Activated CD4-positive, alpha-beta T cell treated with anti-CD3 and anti-CD28 coated beads, Interleukin-2, amount 50 U/mL, for 24 hours (primary cell): ENCODE measurements around the gene KIF6.

Source experiments
- DNase-seq, 2 donors: peaks; one replicate each; pipeline ENCODE4 v3.0.0-alpha.2; 2020; ENCODE audit warnings: low read depth in 1 of 2, low spot score in 1 of 2

The KIF6 gene

GRCh38 chr6:39321761-39322160 lies 403.4 kb downstream of the KIF6 start:
- no peak for DNase-seq

GRCh38 chr6:39320363-39320984 lies 404.7 kb downstream of the KIF6 start:
- no peak for DNase-seq

GRCh38 chr6:39319621-39320362 lies 405.4 kb downstream of the KIF6 start:
- DNase-seq, result no peak

GRCh38 chr6:39317256-39317655 lies 408.0 kb downstream of the KIF6 start:
- no peak for DNase-seq

- no peak for DNase-seq
Observed at GRCh38 chr6:39314273-39314795, 410.9 kb downstream of the KIF6 start, which contains the start of gene KCNK17. Gene KCNK17, minus strand, starts transcription at chr6:39314419. Its CDS starts 99 bp downstream, at chr6:39314320.

DNA sequence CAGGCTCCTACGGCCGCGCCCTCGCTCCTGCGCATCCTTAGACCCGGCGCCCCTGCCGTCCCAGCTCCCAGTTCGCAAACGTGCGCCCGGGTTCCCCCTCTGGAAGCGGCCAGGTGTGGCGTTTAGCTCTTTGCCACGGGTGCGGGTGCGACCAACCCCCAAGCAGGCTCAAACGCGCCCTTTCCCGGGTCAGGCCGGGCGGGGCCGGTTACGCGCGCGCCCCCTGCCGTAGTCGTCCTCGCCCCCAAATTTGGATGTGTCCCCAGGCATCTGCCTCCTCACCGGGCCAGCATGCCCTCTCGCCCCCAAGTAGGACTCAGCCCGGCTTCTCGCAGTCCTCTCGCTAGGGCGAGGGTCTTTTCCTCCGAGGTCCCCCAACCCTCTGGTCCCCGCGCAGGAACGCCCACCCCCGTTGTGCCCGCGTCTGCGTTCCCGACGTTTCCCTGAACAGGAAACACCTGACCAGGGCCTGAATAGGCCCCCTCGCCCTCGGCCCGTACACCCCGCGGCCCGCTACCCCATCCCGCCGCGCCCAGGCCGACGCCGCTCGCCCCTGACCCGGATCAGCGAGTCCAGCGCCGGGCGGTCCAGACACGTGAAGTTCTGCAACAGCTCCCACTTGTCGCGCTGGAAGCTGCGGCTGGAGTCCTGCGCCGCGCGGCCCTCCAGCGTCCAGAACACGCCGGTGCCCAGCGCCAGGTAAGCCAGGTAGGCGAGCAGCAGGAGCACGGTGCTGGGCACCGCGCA lies 411.5 kb downstream of the KIF6 start:
- no peak for DNase-seq

DNA sequence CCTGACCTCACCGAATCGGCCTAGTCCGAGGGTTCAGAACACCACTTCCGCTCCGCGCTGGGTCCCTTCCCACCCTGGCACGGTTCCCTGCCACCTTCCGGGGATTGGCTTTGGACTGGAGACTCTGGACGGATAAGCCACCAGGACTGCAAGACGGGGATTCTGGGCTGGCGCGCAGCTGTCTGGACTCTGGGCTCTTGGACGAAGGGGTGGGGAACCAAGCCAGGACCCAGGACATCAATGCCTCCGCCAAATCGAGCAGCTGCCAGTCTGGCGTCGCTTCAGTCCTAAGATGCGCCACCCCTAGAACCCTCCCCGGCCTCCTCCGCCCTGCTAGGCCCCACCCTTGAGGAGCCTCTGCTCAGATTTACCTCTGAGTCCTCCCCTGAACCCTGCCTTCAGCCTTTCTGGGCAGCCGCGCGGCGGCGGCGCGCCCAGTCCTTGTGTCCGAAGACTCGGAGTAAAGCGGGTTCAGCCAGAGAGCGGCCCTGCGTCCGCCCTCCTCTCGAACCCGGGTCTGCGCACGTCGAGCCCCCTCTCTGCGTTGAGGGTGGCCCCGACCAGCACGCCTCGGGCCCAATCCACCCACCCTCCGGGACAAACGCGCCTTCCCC lies 412.2 kb downstream of the KIF6 start:
- DNase-seq, result no peak

GRCh38 chr6:39310542-39310941 lies 414.7 kb downstream of the KIF6 start:
- DNase-seq, result no peak

DNA sequence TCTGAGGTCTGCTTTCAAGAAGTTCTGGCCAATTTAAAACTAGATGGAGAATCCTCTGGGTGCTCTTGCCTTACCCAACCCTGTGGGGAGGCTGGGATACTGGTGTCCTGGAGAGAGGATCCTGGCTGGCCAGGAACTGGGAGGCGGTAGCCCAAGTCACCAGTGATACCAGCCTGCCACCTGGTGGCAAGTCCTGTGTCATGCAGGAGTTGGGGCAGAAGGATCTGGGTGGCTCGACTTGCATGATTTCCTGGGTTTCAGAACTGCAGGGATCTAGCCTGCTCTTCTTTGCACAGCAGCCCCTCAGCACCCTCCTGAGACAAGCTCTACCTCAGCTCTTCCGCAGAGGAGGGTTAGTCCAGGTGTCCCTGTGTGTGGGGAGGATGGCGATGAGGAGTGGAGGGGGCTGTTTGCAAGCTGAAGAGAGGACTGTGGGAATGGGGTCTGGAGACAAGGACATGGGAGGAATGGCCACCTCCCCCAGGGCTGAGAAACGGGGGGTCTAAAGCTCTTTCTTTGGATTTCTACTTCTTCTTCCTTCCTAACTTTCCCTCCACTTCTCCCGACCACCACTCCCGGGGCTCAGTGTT lies 415.2 kb downstream of the KIF6 start:
- peak; percentile 37 to 41 for DNase-seq

DNA sequence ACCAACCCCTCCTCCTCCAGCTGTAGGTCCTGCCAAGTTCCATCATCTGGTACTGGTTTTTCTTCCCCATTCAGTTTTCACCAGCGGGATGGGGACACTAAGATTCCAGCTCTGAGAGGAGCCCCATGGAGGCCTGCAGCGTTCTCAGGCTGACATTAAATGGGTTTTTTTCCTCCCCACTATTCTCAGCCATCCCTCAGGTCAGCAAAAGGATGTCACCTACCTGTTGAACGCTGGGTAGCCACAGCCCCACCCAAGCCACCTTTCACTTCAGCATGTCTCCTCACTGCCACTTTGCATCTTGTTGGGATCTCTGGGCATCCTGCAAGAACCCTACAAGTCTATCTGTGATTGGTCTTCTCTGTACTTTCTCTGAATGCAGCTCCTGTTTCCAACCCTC lies 417.7 kb downstream of the KIF6 start:
- DNase-seq, result no peak

- no peak for DNase-seq
Observed at GRCh38 chr6:39304951-39305350, 420.3 kb downstream of the KIF6 start.

- no peak for DNase-seq
Observed at GRCh38 chr6:39303425-39304153, 421.6 kb downstream of the KIF6 start.

DNA sequence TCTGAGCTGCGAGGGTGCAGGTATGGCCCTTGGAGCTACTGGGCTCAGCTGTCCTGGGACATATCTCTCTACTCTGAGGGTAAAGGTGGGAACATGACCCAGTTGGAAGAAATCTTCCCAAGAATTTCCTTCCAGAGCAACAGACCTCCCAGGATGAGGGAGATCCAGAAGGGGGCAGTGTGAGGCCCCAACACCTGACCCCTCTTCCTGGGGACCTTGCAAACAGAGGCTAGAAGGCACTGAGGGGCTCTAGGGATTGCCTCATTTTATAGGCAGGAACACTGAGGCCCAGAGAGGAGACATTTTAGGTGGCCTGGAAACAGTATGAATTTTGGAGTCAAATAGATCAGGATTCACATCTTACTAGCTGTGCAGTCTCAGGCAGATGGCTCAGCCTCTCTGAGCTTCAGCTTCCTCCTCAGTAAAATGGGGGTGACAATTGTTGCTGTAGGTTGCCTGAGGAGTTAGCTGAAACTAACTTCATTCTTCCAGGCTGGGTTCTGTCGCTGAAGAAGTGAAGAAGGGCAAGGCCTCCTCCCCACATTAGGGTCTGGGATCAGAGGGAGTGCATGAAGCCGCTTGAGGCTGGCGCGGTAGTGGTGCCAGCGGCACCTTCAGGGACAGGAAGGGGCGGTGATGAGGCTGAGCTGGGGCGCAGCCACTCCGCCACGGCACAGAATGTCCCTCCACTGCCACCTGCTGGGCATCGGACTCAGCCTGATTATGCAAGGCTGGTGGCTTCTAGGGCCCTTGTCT lies 422.4 kb downstream of the KIF6 start:
- DNase-seq, result peak; percentile 80 to 83

GRCh38 chr6:39302011-39302410 lies 423.2 kb downstream of the KIF6 start:
- no peak for DNase-seq

- no peak for DNase-seq
Observed at GRCh38 chr6:39301606-39302005, 423.6 kb downstream of the KIF6 start.

GRCh38 chr6:39300739-39301138 lies 424.5 kb downstream of the KIF6 start:
- no peak for DNase-seq

DNA sequence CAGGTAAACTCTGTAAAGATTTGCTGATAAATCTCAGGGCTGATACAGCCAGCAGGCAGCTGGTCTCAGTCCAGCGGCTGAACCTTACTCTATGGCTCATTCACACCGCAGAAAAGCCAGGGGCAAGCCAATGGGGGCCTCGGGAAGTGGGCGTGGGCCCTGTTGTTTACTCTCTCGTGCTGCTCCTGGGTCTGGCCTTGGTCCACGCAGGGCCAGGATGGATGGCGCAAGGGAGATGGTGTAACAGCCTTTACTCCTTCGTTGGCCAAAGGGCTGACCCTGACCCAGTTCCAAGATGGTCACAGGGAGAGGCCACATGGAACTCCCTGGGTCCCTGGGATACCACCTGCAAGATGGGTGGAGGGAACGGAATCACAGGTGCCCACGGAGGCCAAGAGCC lies 427.1 kb downstream of the KIF6 start:
- DNase-seq, result no peak

- DNase-seq, result no peak
Observed at GRCh38 chr6:39296745-39297640, 428.2 kb downstream of the KIF6 start.

- no peak for DNase-seq
Observed at GRCh38 chr6:39295611-39296011, 429.6 kb downstream of the KIF6 start.
